Mesangial cell (primary cell): Measurements from ENCODE around the gene PTH2. TPM values are rescaled to one million over a fixed set of nuclear protein-coding genes. Genes with fewer than 3 reads are reported as not detected.

Experiments
- total RNA-seq: library from RNA; depleted of rRNA; stranded (reverse); fragments of >200 nt; gene quantifications from 2 replicates; pipeline ENCODE4 v1.2.3, GENCODE V29; 2015

Gene PTH2, protein sequence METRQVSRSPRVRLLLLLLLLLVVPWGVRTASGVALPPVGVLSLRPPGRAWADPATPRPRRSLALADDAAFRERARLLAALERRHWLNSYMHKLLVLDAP
- total RNA-seq, result not detected in 2 replicates

DNA sequence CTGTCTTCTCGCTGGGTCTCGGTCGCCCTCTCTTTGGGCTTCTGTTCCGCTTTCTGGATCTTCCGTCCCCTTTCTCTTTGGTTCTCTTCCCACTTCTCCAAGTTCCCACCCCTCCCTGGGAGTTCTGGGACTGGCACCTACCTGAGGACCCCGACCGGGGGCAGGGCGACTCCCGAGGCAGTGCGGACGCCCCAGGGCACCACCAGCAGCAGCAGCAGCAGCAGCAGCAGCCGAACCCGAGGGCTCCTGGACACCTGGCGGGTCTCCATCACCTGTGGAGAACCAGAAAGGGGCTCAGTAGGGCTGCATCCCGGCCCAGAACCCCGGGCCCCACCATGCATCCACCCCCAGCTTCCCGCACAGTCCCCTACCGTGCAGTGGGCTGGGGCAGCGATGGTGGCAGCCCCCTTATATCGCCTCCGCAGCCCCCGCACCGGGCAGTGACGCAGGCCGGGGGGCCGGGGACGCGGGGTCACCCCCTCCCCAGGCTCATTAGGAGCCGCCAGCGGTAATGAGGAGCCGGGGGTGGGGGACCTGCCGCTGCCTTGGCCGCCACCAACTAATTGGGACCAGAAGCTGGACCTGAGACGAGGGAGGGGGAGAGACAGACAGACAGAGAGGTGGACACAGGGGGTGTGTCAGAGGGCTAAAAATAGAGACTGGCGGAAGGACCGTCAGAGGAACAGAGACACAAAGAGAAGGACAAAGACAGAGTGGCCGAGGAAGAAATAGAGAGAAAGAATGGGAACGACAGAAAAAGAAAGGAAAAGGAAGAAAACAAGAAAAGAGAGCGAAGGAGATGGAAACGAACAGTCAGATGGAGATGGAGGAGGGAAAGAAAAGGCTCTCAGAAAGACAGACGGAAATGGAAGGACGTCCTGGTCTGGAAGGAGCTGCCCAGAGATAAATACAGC, at the start of gene PTH2:
PTH2 (minus strand) TSS at position 371 of the 914 bp plus-strand sequence; CDS start at position 269, 102 bp downstream.

DNA sequence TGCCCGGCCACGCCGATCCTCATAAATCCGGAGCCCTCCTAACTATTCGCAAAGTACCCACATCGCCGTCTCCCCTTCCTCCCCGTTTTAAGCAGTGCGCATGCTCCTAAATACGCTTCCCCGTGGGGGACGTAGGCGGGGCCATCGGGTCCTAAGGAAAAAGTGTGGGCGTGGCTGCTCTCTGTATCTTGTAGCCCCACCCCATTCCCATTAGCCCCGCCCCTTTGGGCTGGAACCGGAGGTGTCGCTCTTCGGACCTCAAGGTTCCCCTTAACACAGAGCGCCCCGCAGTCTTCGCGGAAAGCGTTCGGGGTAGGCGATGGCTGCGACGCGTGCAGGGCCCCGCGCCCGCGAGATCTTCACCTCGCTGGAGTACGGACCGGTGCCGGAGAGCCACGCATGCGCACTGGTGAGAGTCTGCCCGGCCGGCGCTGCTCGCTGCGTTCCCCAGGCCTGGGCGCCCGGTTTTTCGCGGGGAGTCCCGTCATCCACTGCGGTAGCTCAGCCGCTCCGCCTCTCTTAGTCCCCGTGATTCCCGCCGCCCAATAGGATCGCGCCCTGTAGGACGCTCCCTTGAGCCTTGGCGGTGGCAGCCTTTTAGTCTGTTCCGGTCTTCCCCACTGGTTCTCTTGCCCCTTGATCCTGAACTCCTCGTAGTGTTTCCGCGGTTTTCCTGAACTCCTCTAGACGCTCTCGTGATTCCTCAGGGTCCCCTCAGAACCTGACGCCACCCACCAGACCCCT, 29.9 kb upstream of the PTH2 start, which contains the start of gene ALDH16A1:
ALDH16A1 (plus strand) TSS at position 213 of the 744 bp plus-strand sequence; CDS start at position 320, 107 bp downstream.

DNA sequence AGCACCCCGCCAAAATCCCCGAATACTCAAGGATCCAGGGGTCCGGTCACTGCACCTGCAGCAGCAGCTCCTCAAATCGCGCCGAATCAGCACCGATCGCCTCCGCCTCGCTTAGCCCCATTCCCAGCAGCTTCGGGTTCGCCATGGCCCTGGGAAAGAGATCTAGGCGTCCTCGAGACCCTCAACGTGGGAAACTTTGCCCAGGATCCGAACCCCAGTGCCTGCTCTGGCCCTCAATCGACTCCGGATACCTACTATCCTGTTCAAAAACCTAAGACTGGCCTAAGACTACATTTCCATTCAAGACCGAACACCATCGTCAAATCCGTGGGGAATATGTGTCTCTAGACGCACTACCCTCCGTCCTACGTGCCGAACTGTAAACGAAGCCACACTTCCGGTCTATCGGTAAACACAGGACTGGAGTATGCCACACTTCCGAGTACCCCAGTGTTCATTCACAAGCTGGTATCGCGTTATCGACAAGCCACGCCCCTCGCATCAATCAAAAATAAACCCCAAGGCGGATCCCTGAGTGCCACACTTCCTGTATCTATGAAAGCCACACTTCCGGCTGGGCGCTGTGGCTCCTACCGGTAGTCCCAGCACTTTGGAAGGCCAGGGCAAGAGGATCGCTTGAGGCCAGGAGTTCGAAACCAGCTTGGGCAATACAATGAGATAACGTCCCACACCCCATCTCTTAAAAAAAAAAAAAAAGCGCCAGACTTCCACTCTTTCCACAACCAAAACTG, 28.4 kb upstream of the PTH2 start, which contains the start of gene PIH1D1:
PIH1D1 (minus strand) TSS at position 385 of the 752 bp plus-strand sequence; CDS start at position 145, 240 bp downstream.

DNA sequence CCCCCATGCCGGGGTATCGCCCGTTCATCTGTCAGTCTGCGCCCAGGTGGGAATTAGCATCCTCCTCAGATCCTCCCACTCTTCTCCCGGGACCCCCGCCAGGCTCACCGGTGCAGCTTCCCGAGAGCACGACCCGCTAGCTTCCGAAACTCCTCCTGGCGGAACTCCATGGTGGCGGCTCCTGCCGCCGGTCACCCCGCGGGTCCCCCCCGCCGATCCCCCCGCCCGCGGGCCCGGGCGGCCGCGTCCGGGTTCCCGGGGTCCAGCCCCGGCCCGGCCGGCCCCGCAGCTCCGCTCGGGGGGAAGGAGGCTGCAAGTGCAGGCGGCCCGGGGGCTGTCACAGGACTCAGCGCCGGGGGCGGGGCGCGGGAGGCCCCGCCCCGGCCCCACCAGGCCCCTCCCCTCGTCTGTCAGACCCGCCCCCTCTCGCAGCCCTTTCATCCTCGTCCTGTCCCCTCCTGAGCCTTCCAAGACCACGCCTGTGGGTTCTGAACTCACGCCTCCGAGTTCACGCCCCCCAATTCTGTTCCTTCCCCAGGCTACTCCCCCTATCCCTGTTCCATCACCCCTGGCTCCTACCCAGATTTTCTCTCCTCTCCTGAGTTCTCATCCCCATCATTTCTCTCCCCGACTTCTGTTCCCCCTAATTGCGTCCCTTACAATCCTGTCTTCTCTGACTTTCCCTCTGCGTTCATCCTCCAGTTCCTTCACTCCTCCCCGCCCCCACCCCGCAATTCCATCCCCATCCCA, 18.1 kb upstream of the PTH2 start, which contains the start of gene SLC17A7:
SLC17A7 (minus strand) TSS at position 318 of the 750 bp plus-strand sequence; CDS start at position 170, 148 bp downstream.

DNA sequence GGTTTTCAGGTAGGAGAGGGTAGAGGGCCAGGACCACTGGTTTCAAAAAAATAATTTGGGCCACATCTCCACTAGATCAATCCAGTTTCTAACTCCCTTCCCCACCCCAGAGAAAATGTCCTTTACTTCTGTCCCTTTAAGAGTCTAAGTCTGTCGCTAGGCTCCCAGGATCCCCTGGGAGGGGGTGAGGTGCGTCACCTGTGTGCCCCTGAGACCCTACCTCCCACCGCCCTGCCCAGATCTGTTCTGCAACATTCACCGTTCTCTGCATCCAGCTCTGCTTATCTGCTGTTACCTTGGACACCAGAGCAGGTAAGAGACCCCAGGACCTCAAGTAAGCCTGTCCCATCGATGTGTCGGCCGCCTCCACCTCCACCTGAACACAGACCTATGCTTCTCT, 1.9 kb upstream of the PTH2 start, which contains the start of gene GFY:
GFY (plus strand) TSS at position 211 of the 400 bp plus-strand sequence. CDS start 1,043 bp downstream, outside the sequence.

DNA sequence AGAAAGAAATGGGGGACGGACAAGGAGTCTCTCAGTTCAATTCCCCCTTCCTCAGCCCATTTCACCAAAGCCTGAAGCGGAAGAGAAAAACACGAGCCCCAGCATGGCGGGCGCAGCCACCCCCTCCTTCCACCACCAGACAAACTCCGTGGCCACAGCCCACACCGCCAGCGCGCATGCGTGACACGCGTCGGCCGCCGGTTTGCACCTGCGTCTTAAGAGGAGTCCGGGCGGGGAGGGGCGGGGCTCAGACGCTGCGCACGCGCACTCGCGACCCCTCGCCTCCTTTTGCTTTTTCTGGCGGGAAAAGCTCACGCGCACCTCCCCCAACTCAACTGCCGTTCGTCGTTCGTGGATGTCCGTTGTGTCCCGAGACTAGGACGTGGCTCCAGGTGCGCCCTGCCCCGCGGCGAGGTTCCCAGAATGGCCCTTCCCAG, 35.3 kb downstream of the PTH2 start, which contains the start of gene KASH5:
KASH5 (plus strand) TSS at position 314 of the 437 bp plus-strand sequence. CDS start 2,635 bp downstream, outside the sequence.

Other genes with a start within 250 kb of the PTH2 start
- gene SLC6A16, start 98.2 kb downstream of the PTH2 start, total RNA-seq, result under 0.01 and 0.13 TPM in 2 replicates
- gene CD37, start 88.0 kb downstream of the PTH2 start, total RNA-seq, result not detected in 2 replicates
- 56.5 and 59.7 TPM in 2 replicates for gene TEAD2, start 61.0 kb downstream of the PTH2 start, total RNA-seq
- 0.81 and 2.3 TPM in 2 replicates for gene DKKL1, start 59.6 kb downstream of the PTH2 start, total RNA-seq
- not detected in 2 replicates for gene KASH5, start 35.2 kb downstream of the PTH2 start, total RNA-seq
- gene GFY, start 1.9 kb upstream of the PTH2 start, total RNA-seq, result not detected in 2 replicates
- gene SLC17A7, start 18.1 kb upstream of the PTH2 start, total RNA-seq, result under 0.01 TPM in 2 replicates
- gene PIH1D1, start 28.4 kb upstream of the PTH2 start, total RNA-seq, result 97.8 and 107 TPM in 2 replicates
- gene ALDH16A1, start 29.8 kb upstream of the PTH2 start, total RNA-seq, result 37.5 and 43.7 TPM in 2 replicates
- gene FLT3LG, start 50.8 kb upstream of the PTH2 start, total RNA-seq, result 0.81 and 5.7 TPM in 2 replicates
- gene RPL13A, start 64.2 kb upstream of the PTH2 start, total RNA-seq, result 3,557 and 5,004 TPM in 2 replicates
- gene RPS11, start 73.0 kb upstream of the PTH2 start, total RNA-seq, result 3,157 and 4,504 TPM in 2 replicates
- 36.2 and 124 TPM in 2 replicates for gene FCGRT, start 89.2 kb upstream of the PTH2 start, total RNA-seq
- 88.3 and 94.6 TPM in 2 replicates for gene RCN3, start 104.6 kb upstream of the PTH2 start, total RNA-seq
- gene NOSIP, start 157.1 kb upstream of the PTH2 start, total RNA-seq, result 135 and 207 TPM in 2 replicates
- gene PRRG2, start 157.9 kb upstream of the PTH2 start, total RNA-seq, result 0.16 and 1.1 TPM in 2 replicates
- gene PRR12, start 167.7 kb upstream of the PTH2 start, total RNA-seq, result 12.1 and 15.8 TPM in 2 replicates
- gene RRAS, start 216.7 kb upstream of the PTH2 start, total RNA-seq, result 71.7 and 112 TPM in 2 replicates
- gene SCAF1, start 218.8 kb upstream of the PTH2 start, total RNA-seq, result 39.8 and 41.7 TPM in 2 replicates
- gene IRF3, start 242.4 kb upstream of the PTH2 start, total RNA-seq, result 86.6 and 127 TPM in 2 replicates
- gene BCL2L12, start 242.5 kb upstream of the PTH2 start, total RNA-seq, result 20.0 and 67.8 TPM in 2 replicates